Right atrium auricular region (tissue), 2 donors: Measurements from ENCODE around the gene MTG2. TPM values are rescaled to one million over a fixed set of nuclear protein-coding genes. Genes with fewer than 3 reads are reported as not detected.

Experiments
- DNase-seq: peaks from one replicate; pipeline ENCODE4 v3.0.0-alpha.2; 2019; ENCODE audit warnings: low spot score
- H3K27ac ChIP-seq, 2 donors: fragments of 200-600 bp; sonication (generic); 1 replicate in 1 of 2; 2 replicates in 1 of 2; pipeline ENCODE4 v1.5.1; 2016 to 2019
- H3K27me3 ChIP-seq, 2 donors: fragments of 200-600 bp; sonication (generic); one replicate each; pipeline versions ENCODE4 v1.5.1 to v1.6.0; 2017 to 2019
- H3K36me3 ChIP-seq: fragments of 200-600 bp; sonication (generic); one replicate; pipeline ENCODE4 v1.5.1; 2016
- H3K4me1 ChIP-seq, 2 donors: fragments of 200-600 bp; sonication (generic); one replicate each; pipeline versions ENCODE4 v1.5.1 to v1.6.0; 2017 to 2019
- H3K4me3 ChIP-seq, 2 donors: fragments of 200-600 bp; sonication (generic); 1 replicate in 1 of 2; 2 replicates in 1 of 2; pipeline ENCODE4 v1.5.1; 2017 to 2019; ENCODE audit warnings: mild to moderate bottlenecking in 1 of 2, moderate library complexity in 1 of 2
- H3K9me3 ChIP-seq, 2 donors: fragments of 200-600 bp; sonication (generic); one replicate each; pipeline ENCODE4 v1.5.1; 2019
- CTCF ChIP-seq, 2 donors: fragments of 200-600 bp; sonication (generic); IDR thresholded peaks; one replicate each; pipeline ENCODE4 v1.5.1; 2019; ENCODE audit warnings: antibody characterized with exemption in 2 of 2
- total RNA-seq, 2 donors: library from RNA; depleted of rRNA; stranded (reverse); fragments of >200 nt; gene quantifications; one replicate each; pipeline ENCODE4 v1.1.0, GENCODE V29; 2016

The MTG2 gene
- total RNA-seq, 2 donors from 2014 or later, result 20.7 to 24.1 TPM

GRCh38 chr20:62174021-62174804, 8.6 kb upstream of the MTG2 start:
- no peaks in the 10 kb centered on the region for H3K4me1 ChIP-seq
- H3K27me3 ChIP-seq, result no peaks in the 10 kb centered on the region
- no peaks in the 10 kb centered on the region for H3K9me3 ChIP-seq
- no peak for DNase-seq
- no peak overlapping the region for H3K4me3 ChIP-seq
- TF ChIP-seq CTCF (IDR thresholded peaks at IDR 0.05), result no peak
- peaks cover 35% of the 10 kb centered on the region for H3K36me3 ChIP-seq
- no peak overlapping the region for H3K27ac ChIP-seq

DNA sequence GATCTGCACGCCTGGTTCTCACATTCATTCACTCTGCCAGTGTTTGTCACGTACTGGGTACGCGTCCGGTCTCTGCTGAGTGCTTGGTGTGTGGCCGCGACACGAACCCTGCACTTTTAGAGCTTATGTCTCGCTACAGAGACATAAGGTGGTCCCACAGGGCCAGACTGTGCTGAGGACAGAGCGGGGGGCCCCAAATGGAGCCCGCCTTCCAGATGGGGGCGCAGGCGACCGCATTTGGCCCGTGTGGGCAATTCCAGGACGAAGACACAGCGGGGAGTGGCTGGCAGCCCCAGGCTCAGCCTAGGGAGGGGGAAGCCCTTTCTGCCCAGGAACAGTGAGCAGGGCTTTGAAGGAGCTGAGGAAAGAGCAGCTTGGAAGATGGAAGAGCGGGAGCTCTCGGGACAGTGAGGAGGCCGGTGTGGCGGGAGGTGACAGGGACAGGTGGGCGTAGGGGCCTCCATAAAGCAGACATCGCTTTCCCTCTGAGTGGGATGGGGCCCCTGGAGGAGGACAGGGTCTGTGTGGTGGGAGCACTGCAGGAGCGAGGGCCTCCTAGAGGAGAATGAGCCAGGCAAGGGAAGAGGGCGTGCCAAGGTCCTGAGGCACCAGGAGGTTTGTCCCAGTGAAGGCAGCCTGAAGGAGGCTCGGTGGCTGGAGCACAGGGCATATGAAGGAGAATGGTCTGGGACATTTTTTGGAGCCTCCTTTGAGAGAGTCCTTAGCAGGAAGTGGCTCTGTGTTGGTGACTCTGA, 7.8 kb upstream of the MTG2 start:
- no peak for DNase-seq
- Histone ChIP-seq H3K4me1 (no peaks in the 10 kb centered on the region), H3K36me3 (peaks cover 40% of the 10 kb centered on the region), H3K4me3 (no peak overlapping the region), H3K27ac (no peak overlapping the region), H3K27me3 (no peaks in the 10 kb centered on the region), H3K9me3 (no peaks in the 10 kb centered on the region)
- TF ChIP-seq CTCF (IDR thresholded peaks at IDR 0.05), result no peak

DNA sequence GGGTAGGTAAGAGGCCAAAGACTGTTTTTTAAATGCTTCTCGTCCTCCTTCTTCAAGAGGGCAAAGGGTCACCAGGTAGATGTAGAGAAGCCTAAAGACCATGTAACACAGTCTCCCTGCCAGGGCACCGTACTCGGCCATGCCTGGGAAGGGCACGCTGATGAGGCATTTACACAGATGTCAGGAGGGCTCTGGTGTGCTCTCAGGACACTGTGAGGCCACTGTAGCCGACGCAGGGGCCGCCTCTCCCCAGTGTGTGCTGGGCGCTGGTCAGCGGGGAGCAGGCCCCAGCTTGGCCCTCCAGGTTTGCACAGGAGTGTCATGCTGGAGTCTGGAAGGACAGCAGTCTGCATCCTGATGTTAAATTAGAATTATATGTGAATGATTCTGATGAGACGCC, 7.1 kb upstream of the MTG2 start:
- Histone ChIP-seq H3K36me3 (peaks cover 40% of the 10 kb centered on the region), H3K4me1 (no peaks in the 10 kb centered on the region), H3K27me3 (no peaks in the 10 kb centered on the region), H3K27ac (no peak overlapping the region), H3K9me3 (no peaks in the 10 kb centered on the region), H3K4me3 (no peak overlapping the region)
- no peak for DNase-seq
- no peak for TF ChIP-seq CTCF (IDR thresholded peaks at IDR 0.05)

DNA sequence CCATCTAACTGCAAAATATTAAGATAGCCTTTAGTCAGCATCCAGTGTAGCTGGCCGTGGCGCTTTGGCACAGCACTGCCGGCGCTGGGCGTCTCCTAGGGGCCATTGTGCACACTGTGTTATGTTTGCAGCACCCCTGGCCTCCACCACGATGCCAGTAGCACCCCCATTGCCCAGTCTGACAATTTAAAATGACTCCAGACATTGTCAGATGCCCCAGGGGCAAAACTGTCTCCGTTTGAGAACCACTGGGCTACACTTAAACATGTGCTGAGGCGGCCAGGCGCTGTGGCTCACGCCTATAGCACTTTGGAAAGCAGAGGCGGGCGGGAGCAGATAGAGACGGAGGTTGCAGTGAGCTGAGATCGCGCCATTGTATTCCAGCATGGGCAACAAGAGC, 6.0 kb upstream of the MTG2 start:
- no peak overlapping the region for H3K4me3 ChIP-seq
- no peak for DNase-seq
- H3K27ac ChIP-seq, result no peak overlapping the region
- no peaks in the 10 kb centered on the region for H3K9me3 ChIP-seq
- H3K4me1 ChIP-seq, result no peaks in the 10 kb centered on the region
- TF ChIP-seq CTCF (IDR thresholded peaks at IDR 0.05), result no peak
- peaks cover 40% of the 10 kb centered on the region for H3K36me3 ChIP-seq
- no peaks in the 10 kb centered on the region for H3K27me3 ChIP-seq

GRCh38 chr20:62177307-62177706, 5.5 kb upstream of the MTG2 start:
- Histone ChIP-seq H3K4me3 (no peak overlapping the region), H3K27me3 (no peaks in the 10 kb centered on the region), H3K4me1 (no peaks in the 10 kb centered on the region), H3K36me3 (peaks cover 40% of the 10 kb centered on the region), H3K9me3 (no peaks in the 10 kb centered on the region), H3K27ac (no peak overlapping the region)
- no peak for DNase-seq
- no peak for TF ChIP-seq CTCF (IDR thresholded peaks at IDR 0.05)
